AG04449 (cell line): ENCODE measurements around the gene BACE1-AS.
"Not testable (repeated sequence)": the region's sequence is repeated elsewhere in the genome, so short reads cannot be mapped to it uniquely, and the experiment has no call there.

ENCODE experiments used
- CTCF ChIA-PET: fragments of 350-600 bp; formaldehyde crosslinking; extraction: SDS; loops from one replicate; lab custom pipeline; 2021; ENCODE audit warnings: antibody characterized with exemption; lab: Yijun Ruan, JAX
- POLR2A ChIA-PET: fragments of 400-600, 350-600 bp; formaldehyde crosslinking; extraction: SDS; loops from one replicate; lab custom pipeline; 2020; ENCODE audit warnings: antibody characterized with exemption, inconsistent platforms; lab: Yijun Ruan, JAX
- DNase-seq: peaks from one replicate; pipeline ENCODE4 v3.0.0-alpha.2; 2010; ENCODE audit warnings: low read depth, low spot score
- H3K4me3 ChIP-seq: 2 replicates; pipeline ENCODE4 v1.5.1; 2011; ENCODE audit warnings: low read depth, mild to moderate bottlenecking, control low read depth, low read length
- CTCF ChIP-seq: IDR thresholded peaks from one replicate; pipeline ENCODE4 v1.5.1; 2011; ENCODE audit warnings: mild to moderate bottlenecking, moderate library complexity, low read length, control low read depth, inconsistent platforms; ENCODE audit not compliant: insufficient read depth; ENCODE audit errors: missing control alignments

Gene BACE1-AS

GRCh38 chr11:117258576-117258975, 32.6 kb upstream of the BACE1-AS start:
- ChIA-PET POLR2A (no interaction called here), CTCF (no interaction called here)
- DNase-seq: no peak
- H3K4me3 ChIP-seq: no peak overlapping the region
- TF ChIP-seq CTCF: no peak

GRCh38 chr11:117259417-117259816, 31.7 kb upstream of the BACE1-AS start:
- POLR2A ChIA-PET: no interaction called here
- no peak for DNase-seq
- CTCF ChIA-PET: no interaction called here
- TF ChIP-seq CTCF: no peak
- H3K4me3 ChIP-seq: no peak overlapping the region

- H3K4me3 ChIP-seq, CTCF ChIA-PET, DNase-seq, POLR2A ChIA-PET: not testable (repeated sequence)
These were observed 26.4 kb upstream of the BACE1-AS start for GRCh38 chr11:117264624-117265323.

- CTCF ChIA-PET: no interaction called here
- no peak for TF ChIP-seq CTCF
- no peak for DNase-seq
- POLR2A ChIA-PET: no interaction called here
- no peak overlapping the region for H3K4me3 ChIP-seq
These were observed 25.4 kb upstream of the BACE1-AS start for GRCh38 chr11:117265745-117266144.

- H3K4me3 ChIP-seq: no peak overlapping the region
- no peak for TF ChIP-seq CTCF
- DNase-seq: no peak
- ChIA-PET CTCF (no interaction called here), POLR2A (no interaction called here)
These were observed 21.3 kb upstream of the BACE1-AS start for GRCh38 chr11:117269856-117270255.

GRCh38 chr11:117271208-117271607, 19.9 kb upstream of the BACE1-AS start:
- no peak overlapping the region for H3K4me3 ChIP-seq
- no peak for DNase-seq
- no peak for TF ChIP-seq CTCF
- POLR2A ChIA-PET: no interaction called here
- CTCF ChIA-PET: interaction anchor here (0.9 to 1.4 kb wide), 3 partner anchors 9 to 32 kb away, joined by 3 to 4 read pairs (median 4); no protein-coding TSS in a partner anchor

- POLR2A ChIA-PET: not testable (repeated sequence)
These were observed 19.0 kb upstream of the BACE1-AS start for GRCh38 chr11:117272175-117272574.

More at GRCh38 chr11:117272175-117272574, 19.0 kb upstream of the BACE1-AS start:
- not testable (repeated sequence) for H3K4me3 ChIP-seq, DNase-seq
- CTCF ChIA-PET: interaction anchor here (0.9 to 1.4 kb wide), 3 partner anchors 18 to 41 kb away, joined by 3 to 4 read pairs (median 4); partner anchors contain the start of gene PCSK7
